HG02642 (cell line): ENCODE measurements around the gene SCNN1A.

Source experiments
- ATAC-seq: cut with Tn5 transposase; IDR thresholded peaks from one replicate; pipeline ENCODE4 v1.9.1; 2021; ENCODE audit warnings: mild to moderate bottlenecking; ENCODE audit not compliant: unreplicated experiment, poor library complexity

Gene SCNN1A

GRCh38 chr12:6375269-6376078 lies at the start of gene SCNN1A:
TSS of gene SCNN1A (minus strand) at chr12:6375563. CDS start at chr12:6374783, 780 bp downstream.
- no peak for ATAC-seq

GRCh38 chr12:6424866-6425265 lies 49.5 kb upstream of the SCNN1A start:
- no peak for ATAC-seq

GRCh38 chr12:6424008-6424347 lies 48.6 kb upstream of the SCNN1A start:
- ATAC-seq: no peak

GRCh38 chr12:6423267-6424007 lies 48.1 kb upstream of the SCNN1A start:
- peak; percentile 38 for ATAC-seq

GRCh38 chr12:6420364-6420763 lies 45.0 kb upstream of the SCNN1A start:
- no peak for ATAC-seq

GRCh38 chr12:6418796-6419195 lies 43.4 kb upstream of the SCNN1A start:
- ATAC-seq: no peak

GRCh38 chr12:6416596-6416995 lies 41.2 kb upstream of the SCNN1A start:
- ATAC-seq: no peak

GRCh38 chr12:6407236-6407954 lies 32.0 kb upstream of the SCNN1A start:
- no peak for ATAC-seq

- ATAC-seq: no peak
These were observed 30.6 kb upstream of the SCNN1A start for GRCh38 chr12:6405963-6406362.

GRCh38 chr12:6404390-6404789 lies 29.0 kb upstream of the SCNN1A start:
- no peak for ATAC-seq

GRCh38 chr12:6399884-6400644 lies 24.7 kb upstream of the SCNN1A start:
- no peak for ATAC-seq

GRCh38 chr12:6396031-6396430 lies 20.7 kb upstream of the SCNN1A start:
- no peak for ATAC-seq

- no peak for ATAC-seq
These were observed 19.0 kb upstream of the SCNN1A start for GRCh38 chr12:6394398-6394797.

GRCh38 chr12:6393109-6393508 lies 17.7 kb upstream of the SCNN1A start:
- no peak for ATAC-seq

GRCh38 chr12:6392504-6392903 lies 17.1 kb upstream of the SCNN1A start:
- ATAC-seq: no peak

- ATAC-seq: no peak
These were observed 15.7 kb upstream of the SCNN1A start for GRCh38 chr12:6391013-6391412.

GRCh38 chr12:6390084-6390799 lies 14.9 kb upstream of the SCNN1A start:
- ATAC-seq: no peak

GRCh38 chr12:6387541-6387940 lies 12.2 kb upstream of the SCNN1A start:
- ATAC-seq: no peak

- ATAC-seq: no peak
These were observed 11.1 kb upstream of the SCNN1A start for GRCh38 chr12:6386491-6386890.

GRCh38 chr12:6386038-6386437 lies 10.7 kb upstream of the SCNN1A start:
- ATAC-seq: no peak
